ENCODE measurements around the gene BLID. TPM values are rescaled to one million over a fixed set of nuclear protein-coding genes. Genes with fewer than 3 reads are reported as not detected.

Gene BLID
- total RNA-seq, 1 donor from 2014 or later: not detected

DNA sequence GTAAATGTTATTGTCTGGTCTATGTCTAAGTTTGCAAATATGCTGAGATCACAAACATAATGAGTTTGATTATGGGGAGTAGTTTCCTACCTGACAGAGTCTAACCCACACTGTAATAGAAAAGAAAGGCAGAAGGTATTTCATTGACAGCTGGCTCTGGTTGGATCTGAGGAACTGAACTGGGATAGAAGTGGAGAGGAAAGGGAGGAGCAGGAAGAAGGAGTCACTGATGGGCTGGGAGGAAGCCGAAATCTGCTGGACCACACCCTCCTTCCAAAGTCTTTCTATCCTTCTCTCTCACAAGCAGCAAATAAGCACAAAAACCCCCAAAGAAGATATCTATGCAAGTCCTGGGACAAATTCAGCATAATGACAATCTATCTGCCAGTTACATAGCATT is 11.7 kb downstream of the BLID start:
- no peak for DNase-seq (ENCODE audit: low spot score)
- H3K9ac ChIP-seq: no peak overlapping the region
- H3K27me3 ChIP-seq: peaks cover 26% of the 10 kb centered on the region
- H3K27me3 Mint-ChIP-seq (ENCODE audit: insufficient read depth, low read depth): no peaks in the 10 kb centered on the region
- no peak overlapping the region for H3K27ac Mint-ChIP-seq
- TF ChIP-seq EZH2phosphoT487 (IDR thresholded peaks at IDR 0.05): no peak
- no peaks in the 10 kb centered on the region for H3K79me2 ChIP-seq (ENCODE audit: low read depth)
- peaks cover 44% of the 10 kb centered on the region for H3K4me1 ChIP-seq
- no peak overlapping the region for H3K4me3 ChIP-seq
- no peak overlapping the region for H3K4me3 Mint-ChIP-seq
- H3K4me1 Mint-ChIP-seq: peaks cover 38% of the 10 kb centered on the region
- no peaks in the 10 kb centered on the region for H3K36me3 ChIP-seq
- no peak overlapping the region for H3K27ac ChIP-seq
- H3K9me3 ChIP-seq (ENCODE audit: low read depth): no peaks in the 10 kb centered on the region
- no peaks in the 10 kb centered on the region for H3K9me3 Mint-ChIP-seq
- no peaks in the 10 kb centered on the region for H4K20me1 ChIP-seq (ENCODE audit: low read depth)
- peaks cover 10% of the 10 kb centered on the region for H3F3A ChIP-seq (ENCODE audit: low read depth)
- H3K36me3 Mint-ChIP-seq: no peaks in the 10 kb centered on the region
- no peak overlapping the region for H2AFZ ChIP-seq (replicated peaks)
- H3K4me2 ChIP-seq: no peak overlapping the region

DNA sequence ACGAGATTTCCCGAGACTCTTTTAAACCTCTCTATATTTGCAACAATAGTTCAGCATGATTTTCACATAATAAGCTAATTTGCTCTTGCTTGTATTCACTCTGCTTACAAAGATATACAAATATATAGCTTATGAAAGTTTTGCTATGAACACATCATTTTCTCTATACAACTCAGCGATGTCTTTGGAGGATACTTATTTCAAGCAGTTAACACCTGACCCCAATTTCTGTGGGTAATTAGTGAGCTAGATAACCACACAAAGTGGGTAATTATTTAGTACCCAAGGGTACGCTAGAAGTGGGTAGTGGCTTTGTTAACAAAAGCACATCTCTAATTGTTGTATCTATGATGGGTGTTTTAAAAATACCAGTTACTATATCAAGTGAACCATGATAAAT is 12.3 kb downstream of the BLID start:
- no peaks in the 10 kb centered on the region for H3K36me3 ChIP-seq
- DNase-seq (ENCODE audit: low spot score): no peak
- no peaks in the 10 kb centered on the region for H3K79me2 ChIP-seq (ENCODE audit: low read depth)
- no peak overlapping the region for H3K4me2 ChIP-seq
- H3K27ac ChIP-seq: no peak overlapping the region
- H3K36me3 Mint-ChIP-seq: no peaks in the 10 kb centered on the region
- H3K4me1 Mint-ChIP-seq: peaks cover 40% of the 10 kb centered on the region
- no peak overlapping the region for H3K27ac Mint-ChIP-seq
- peaks cover 46% of the 10 kb centered on the region for H3K4me1 ChIP-seq
- H3K9me3 Mint-ChIP-seq: no peaks in the 10 kb centered on the region
- H3K9ac ChIP-seq: no peak overlapping the region
- no peaks in the 10 kb centered on the region for H4K20me1 ChIP-seq (ENCODE audit: low read depth)
- no peak for TF ChIP-seq EZH2phosphoT487 (IDR thresholded peaks at IDR 0.05)
- TF ChIP-seq, protein P1, sequence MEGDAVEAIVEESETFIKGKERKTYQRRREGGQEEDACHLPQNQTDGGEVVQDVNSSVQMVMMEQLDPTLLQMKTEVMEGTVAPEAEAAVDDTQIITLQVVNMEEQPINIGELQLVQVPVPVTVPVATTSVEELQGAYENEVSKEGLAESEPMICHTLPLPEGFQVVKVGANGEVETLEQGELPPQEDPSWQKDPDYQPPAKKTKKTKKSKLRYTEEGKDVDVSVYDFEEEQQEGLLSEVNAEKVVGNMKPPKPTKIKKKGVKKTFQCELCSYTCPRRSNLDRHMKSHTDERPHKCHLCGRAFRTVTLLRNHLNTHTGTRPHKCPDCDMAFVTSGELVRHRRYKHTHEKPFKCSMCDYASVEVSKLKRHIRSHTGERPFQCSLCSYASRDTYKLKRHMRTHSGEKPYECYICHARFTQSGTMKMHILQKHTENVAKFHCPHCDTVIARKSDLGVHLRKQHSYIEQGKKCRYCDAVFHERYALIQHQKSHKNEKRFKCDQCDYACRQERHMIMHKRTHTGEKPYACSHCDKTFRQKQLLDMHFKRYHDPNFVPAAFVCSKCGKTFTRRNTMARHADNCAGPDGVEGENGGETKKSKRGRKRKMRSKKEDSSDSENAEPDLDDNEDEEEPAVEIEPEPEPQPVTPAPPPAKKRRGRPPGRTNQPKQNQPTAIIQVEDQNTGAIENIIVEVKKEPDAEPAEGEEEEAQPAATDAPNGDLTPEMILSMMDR (IDR thresholded peaks at IDR 0.05): no peak
- no peak overlapping the region for H3K4me3 Mint-ChIP-seq
- no peak overlapping the region for H3K4me3 ChIP-seq
- peaks cover 32% of the 10 kb centered on the region for H3K27me3 ChIP-seq
- H2AFZ ChIP-seq (replicated peaks): no peak overlapping the region
- H3K27me3 Mint-ChIP-seq (ENCODE audit: insufficient read depth, low read depth): no peaks in the 10 kb centered on the region
- no peaks in the 10 kb centered on the region for H3K9me3 ChIP-seq (ENCODE audit: low read depth)
- H3F3A ChIP-seq (ENCODE audit: low read depth): peaks cover 10% of the 10 kb centered on the region

DNA sequence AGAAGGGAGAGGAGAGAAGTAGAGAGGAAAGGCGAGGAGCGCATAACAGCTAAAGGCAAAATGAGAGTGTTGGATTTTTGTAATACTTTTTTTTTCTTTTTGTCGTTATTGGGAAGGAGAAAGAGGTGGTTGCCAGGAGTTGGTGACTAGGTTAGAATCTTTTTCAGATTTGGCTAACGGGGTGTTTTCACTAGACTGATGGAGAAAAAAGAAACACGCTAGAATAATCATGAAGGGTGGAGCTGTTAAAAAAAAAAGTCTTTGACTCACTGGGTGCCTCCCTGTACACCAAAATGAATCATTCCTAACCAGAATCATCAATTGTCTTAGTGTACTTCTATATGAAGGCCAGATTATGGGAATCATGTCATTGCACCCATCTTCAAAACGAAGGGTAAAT is 12.7 kb downstream of the BLID start:
- Histone ChIP-seq H3K27me3 (peaks cover 36% of the 10 kb centered on the region), H3K4me2 (no peak overlapping the region), H3K9me3 (ENCODE audit: low read depth) (no peaks in the 10 kb centered on the region), H3F3A (ENCODE audit: low read depth) (peaks cover 10% of the 10 kb centered on the region), H3K79me2 (ENCODE audit: low read depth) (no peaks in the 10 kb centered on the region), H3K4me1 (peaks cover 46% of the 10 kb centered on the region), H3K27ac (no peak overlapping the region), H3K36me3 (no peaks in the 10 kb centered on the region), H3K9ac (no peak overlapping the region), H3K4me3 (no peak overlapping the region), H4K20me1 (ENCODE audit: low read depth) (no peaks in the 10 kb centered on the region), H2AFZ (replicated peaks) (no peak overlapping the region)
- no peaks in the 10 kb centered on the region for H3K9me3 Mint-ChIP-seq
- H3K4me3 Mint-ChIP-seq: no peak overlapping the region
- no peak overlapping the region for H3K27ac Mint-ChIP-seq
- H3K4me1 Mint-ChIP-seq: peaks cover 41% of the 10 kb centered on the region
- DNase-seq (ENCODE audit: low spot score): no peak
- TF ChIP-seq EZH2phosphoT487 (IDR thresholded peaks at IDR 0.05): no peak
- TF ChIP-seq, protein P1 (IDR thresholded peaks at IDR 0.05): no peak
- no peak for TF ChIP-seq EZH2 (IDR thresholded peaks at IDR 0.05)
- no peaks in the 10 kb centered on the region for H3K27me3 Mint-ChIP-seq (ENCODE audit: insufficient read depth, low read depth)
- no peaks in the 10 kb centered on the region for H3K36me3 Mint-ChIP-seq

DNA sequence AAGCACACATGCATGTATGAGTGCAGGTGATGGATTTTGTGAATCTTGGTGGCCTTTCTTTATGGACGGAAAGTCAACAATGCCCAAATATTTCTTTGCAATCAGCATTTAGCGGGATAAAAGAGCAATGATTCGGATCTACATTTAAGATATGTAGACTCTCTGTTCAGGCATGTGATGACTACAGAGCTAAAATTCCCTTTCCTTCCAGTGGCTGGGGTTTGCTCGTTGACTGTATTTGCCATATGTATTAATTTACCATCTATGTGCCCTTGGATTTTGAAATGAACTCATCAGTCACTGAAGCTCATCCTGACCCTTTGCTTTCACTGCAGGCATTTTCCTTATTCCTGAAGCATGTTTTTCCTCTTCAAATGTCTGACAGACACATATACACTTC is 13.6 kb downstream of the BLID start:
- DNase-seq (ENCODE audit: low spot score): no peak
- Histone ChIP-seq H3K4me1 (peaks cover 46% of the 10 kb centered on the region), H3K27me3 (peaks cover 45% of the 10 kb centered on the region), H3K9me3 (ENCODE audit: low read depth) (no peaks in the 10 kb centered on the region), H3F3A (ENCODE audit: low read depth) (peaks cover 10% of the 10 kb centered on the region), H2AFZ (replicated peaks) (peak overlapping the region; percentile 14), H3K4me2 (peak overlapping the region; percentile 89), H3K9ac (no peak overlapping the region), H4K20me1 (ENCODE audit: low read depth) (no peaks in the 10 kb centered on the region), H3K36me3 (no peaks in the 10 kb centered on the region), H3K79me2 (ENCODE audit: low read depth) (no peaks in the 10 kb centered on the region), H3K27ac (no peak overlapping the region), H3K4me3 (no peak overlapping the region)
- H3K9me3 Mint-ChIP-seq: no peaks in the 10 kb centered on the region
- no peak overlapping the region for H3K27ac Mint-ChIP-seq
- H3K4me1 Mint-ChIP-seq: peaks cover 47% of the 10 kb centered on the region
- TF ChIP-seq, protein P1 (IDR thresholded peaks at IDR 0.05): no peak
- no peak for TF ChIP-seq EZH2 (IDR thresholded peaks at IDR 0.05)
- no peak for TF ChIP-seq EZH2phosphoT487 (IDR thresholded peaks at IDR 0.05)
- H3K4me3 Mint-ChIP-seq: no peak overlapping the region
- no peaks in the 10 kb centered on the region for H3K36me3 Mint-ChIP-seq
- H3K27me3 Mint-ChIP-seq (ENCODE audit: insufficient read depth, low read depth): no peaks in the 10 kb centered on the region
